GM21723 (cell line): ENCODE results near the gene ZDHHC11B.

Source experiments
- ATAC-seq: cut with Tn5 transposase; IDR thresholded peaks from one replicate; pipeline ENCODE4 v1.9.1; 2021; ENCODE audit warnings: mild to moderate bottlenecking, moderate library complexity; ENCODE audit not compliant: unreplicated experiment

Gene ZDHHC11B

DNA sequence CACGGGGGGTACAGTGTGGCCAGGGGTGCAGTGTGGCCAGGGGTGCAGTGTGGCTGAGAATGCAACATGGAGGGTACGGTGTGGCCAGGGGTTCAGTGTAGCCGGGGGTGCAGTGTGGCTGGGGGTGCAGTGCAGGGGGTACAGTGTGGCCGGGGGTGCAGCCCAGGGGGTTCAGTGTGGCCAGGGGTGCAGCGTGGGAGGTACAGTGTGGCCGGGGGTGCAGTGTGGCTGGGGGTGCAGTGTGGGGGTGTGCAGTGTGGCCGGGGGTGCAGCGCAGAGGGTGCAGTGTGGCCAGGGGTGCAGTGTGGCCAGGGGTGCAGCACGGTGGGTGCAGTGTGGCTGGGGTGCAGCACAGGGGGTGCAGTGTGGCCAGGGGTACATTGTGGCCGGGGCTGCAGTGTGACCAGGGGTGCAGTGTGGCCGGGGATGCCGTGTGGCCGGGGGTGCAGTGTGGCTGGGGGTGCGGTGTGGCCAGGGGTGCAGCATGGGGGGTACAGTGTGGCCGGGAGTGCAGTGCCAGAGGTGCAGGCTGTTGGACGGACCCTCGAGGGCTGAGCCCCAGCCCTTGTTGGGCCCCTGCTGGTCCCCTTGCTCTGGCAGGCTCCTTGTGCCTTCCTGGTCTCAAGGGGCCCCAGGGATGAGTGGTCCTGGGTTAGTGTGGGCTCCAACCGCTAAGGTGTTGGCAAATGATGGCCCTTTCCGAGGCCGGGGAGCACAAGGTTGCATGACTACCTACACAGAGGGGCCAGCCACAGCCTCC, 109.2 kb downstream of the ZDHHC11B start:
- ATAC-seq = no peak

DNA sequence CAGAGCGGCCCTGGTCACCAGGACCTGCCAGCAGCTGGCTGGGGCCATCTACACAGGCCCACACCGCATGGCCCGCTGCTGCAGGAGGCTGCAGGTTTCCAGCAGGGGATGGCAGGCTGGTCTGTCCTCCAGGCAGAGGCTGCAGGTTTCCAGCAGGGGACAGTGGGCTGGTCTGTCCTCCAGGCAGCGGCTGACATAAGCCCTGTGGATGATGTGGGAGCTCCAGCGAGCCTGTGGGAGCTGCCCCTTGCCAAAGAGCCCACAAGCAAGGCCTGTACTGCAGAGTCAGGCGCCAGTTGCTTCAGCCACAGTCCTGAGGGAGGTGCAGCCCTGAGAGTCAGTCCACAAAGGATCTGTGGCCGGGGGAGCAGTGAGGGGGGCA, 109.9 kb downstream of the ZDHHC11B start:
- no peak for ATAC-seq

DNA sequence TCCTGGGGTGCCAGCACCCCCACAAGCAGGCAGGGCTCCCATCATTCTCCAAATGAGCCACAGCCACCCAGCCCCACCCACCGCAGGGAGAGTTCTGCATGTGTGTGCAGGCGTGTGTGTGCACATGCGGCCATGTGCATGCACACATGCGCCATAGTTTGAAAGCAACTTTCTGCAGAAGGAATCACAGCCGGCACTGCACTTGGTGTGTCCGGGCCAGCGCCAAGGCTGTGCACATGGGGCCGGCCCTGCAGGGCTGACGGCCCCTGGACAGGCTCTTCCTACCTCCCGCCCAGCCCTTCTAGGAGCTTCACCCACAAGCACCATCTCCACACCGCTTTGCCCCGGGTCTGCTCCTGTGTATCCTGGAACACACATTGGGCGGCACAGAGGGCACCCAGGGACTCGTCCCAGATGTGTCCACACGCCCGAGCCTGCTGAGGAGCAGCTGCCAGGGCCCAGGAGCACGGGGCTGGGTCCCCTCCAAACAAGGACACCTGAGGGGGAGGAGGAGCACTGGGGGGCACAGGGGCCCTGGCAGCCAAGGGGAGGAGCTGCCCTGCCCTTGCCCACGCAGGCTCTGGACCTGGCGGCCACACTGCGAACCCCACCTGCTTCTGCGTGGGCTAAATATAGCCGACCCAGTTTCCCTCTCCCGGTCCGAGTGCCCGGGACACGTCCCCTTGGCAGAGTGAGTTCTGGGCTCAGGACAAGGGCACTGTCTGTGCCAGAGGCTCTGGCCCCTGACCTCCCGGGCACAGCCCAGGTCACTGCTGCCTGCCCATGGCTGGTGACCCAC, 110.5 kb downstream of the ZDHHC11B start:
- ATAC-seq = no peak

DNA sequence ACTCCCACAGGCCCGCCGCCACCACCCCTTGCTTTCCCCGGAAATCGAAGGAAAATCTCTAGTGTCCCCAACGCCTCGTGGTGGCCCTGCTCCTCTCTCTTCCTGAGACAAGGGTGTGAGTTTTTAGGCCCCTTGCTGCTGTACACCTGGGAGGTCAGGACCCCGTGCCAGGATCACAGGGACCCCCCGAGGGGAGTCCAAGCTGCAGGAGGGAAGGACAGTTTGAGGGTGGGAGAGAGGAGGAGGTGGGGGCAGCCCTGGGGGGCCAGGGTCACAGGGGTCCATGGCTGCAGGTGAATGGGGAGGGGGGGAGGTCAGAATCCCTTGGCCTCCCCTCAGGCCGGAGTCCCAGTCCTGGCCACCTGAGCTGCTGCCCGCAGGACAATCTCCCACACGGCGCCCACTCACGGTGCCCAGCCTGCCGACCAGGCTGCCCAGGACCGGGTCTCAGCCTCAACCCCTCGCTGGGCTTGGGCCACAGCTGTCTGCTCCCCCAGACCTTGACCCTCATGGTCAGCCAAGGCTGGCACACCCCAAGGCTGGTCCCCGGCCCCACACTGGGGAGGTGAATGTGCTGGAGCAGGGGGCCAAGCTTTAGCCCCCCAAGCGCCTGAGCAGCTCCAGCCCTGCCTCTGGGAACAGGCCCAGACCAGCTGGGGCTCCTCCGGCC, 111.2 kb downstream of the ZDHHC11B start:
- ATAC-seq = no peak

DNA sequence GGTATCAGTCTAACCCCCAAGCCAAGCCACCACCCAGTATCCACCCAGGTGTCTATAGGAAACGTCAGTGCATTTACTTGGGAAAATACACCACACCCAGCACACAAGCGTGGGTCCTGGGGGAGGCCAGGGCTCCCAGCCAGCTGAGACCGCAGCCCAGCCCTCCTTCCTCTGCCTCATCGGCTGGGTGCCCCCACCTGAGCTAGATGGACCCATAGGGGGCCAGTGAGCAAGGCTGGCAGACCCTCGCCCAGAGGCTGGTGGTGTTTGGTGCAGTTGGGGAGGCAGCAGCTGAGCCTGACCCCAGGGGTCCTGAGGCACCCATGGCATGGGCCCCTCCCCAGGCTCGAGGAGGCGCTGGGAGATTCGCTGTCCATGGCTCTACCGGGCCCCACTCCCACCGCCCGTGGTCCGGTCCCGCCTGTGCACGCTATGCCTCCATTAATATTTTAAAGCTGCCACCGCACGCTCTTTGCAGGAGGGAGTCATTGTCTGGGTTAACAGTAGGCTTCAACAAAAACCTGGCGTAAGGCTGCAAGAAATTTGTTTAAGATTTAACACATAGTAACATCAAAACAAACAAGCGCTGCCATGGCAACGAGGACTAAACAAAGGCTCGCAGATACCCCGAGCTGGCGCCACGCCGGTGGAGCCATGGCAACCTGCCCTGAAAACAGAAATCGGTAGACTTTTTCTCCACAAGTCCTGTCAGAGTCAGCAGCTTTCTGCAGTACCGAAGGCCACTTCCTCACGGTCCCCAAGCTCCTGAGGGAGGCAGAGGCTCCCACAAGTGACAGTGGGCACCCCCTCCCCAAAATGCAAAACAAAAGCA, 112.0 kb downstream of the ZDHHC11B start:
- no peak for ATAC-seq

DNA sequence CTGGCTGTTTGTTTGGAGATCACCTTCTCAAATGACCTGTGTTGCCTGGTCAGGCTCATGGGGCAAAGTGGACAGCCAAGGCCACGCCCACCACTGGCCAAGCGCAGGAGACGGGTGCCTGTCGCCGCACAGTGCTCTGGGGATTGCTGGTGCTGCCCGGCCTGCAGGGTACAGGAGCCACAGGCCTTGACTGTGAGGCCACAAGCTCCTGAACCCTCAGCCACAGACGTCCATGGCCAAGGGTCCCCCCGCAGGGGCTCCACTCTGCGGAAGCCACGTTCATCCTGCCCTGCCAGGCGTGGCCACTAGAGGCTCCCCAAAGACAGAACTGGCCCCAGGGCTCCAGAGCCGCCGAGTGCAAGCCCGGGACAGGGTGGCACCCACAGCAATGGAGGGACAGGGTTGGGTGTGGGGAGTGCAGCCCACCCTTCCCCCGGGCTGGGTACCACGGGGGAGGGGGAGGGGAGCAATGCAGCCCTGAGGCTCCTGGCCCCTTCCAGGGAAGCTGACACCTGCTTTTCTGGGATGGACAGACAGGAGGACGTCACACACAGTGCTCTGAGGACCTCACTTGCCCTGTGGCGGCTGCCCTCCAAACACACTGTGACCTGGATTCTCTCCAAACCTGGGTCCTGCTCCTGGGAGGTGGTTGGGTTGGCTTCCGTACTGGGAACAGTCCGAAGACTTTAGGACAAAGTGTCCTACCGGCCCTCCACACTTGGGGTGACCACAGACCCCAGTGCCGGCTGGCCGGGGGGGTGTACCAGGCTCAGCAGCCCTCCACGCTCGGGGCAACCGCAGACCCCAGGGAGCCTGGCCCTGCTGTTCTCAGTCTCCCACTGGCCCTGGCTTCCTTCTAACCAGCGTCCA, 112.8 kb downstream of the ZDHHC11B start:
- peak; percentile 61 for ATAC-seq

DNA sequence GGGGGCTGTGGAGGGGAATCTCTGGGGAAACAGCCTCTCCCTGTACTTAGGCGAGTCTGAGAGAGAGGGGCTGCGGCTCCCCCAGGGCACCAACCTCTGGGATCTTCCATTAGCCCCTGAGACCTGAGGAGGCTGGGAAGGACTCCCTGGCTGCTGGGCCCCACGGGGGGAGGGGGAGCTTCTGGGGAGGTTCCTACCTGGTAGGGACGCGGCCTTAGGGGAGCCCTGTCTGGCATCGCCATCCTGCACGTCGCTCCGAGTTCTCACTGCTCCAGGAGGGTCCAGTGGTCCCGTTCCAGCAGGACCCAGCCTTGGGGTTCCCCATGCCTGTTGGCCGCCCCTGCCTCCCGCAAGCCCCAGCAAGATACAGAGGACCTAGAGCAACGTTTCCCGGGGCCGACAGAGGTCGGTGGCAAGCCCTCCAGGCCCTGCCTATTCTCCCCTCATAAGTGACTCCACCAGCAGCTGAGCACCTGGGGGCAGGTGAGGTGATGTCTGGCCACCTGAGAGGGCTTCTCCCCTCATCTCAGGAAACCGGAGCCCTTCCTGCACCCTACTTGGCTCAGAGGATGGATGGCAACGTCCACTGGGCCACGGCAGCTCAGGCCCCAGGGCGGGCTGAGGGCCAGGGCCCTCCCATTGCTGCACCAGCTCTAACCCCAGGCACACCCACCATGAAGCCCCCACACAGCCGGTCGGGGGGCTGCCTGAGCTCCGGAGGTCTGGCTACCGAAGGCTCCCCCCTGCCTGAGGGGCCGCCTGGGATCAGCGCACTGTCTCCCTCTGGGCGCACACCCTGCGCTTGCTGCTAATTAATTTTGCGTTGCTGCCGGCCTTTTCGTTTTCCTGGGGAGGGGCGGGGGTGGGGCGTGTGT, 113.9 kb downstream of the ZDHHC11B start:
- no peak for ATAC-seq

DNA sequence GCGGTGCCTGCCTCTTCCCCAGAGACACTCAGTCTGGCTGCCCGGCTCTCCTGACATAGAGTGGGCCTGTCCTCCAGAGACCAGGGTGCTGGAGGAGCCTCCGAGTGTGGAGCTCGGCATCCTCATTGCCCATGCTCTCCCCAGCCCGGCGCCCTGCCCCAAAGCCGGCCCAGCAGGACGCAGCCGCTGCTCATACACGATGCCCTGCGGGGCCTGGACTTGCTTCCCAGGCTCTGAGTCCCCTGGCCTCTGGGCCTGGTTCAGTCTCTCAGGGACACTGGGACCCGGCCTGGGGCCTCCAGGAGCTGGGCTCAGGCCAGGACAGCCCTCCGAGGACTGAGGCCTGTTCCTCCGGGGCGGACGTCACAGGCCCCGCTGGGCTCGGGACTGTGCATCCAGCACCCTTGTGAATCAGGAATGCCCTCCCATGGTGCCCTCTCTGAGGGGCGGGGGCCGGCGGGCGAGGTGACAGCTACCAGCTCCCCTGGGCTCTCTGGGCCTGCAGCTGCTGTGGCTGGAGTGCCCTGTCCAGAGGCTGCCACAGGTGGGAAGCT, 114.6 kb downstream of the ZDHHC11B start:
- ATAC-seq = no peak

DNA sequence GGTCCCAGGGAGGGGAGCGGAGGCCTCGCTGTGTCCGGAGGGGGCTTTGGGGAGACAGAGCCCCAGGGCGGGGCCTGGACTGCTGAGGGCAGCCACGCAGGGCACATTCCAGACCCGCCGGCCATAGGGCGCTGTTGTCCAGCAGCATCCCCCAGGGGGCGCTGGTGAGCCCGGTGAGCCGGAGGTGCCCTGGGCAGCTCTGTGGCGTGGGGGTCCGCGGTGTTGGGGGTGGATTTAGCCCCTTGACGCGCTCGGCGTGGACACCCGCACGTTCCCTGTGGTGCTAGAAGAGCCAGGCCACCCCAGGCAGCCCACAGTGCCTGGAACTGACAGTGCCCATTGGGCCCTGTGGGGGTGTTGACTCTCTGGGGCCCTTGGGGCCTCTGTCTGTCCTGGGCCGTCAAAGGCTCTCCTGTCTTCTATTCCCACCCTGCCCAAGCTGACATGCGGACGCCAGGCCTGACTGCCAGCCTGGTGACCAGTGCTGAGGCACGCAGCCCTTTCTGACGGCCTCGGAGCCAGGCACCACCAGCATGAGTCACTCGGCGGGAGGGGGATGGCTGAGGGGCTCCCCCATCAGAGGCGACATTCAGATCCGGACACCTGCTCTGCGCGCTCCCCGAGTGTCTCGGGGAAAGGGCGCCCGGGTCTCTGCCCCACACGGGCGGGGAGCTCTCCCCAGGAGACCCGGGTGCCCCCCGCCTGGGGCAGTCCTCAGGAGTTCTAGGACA, 115.3 kb downstream of the ZDHHC11B start:
- ATAC-seq = no peak

DNA sequence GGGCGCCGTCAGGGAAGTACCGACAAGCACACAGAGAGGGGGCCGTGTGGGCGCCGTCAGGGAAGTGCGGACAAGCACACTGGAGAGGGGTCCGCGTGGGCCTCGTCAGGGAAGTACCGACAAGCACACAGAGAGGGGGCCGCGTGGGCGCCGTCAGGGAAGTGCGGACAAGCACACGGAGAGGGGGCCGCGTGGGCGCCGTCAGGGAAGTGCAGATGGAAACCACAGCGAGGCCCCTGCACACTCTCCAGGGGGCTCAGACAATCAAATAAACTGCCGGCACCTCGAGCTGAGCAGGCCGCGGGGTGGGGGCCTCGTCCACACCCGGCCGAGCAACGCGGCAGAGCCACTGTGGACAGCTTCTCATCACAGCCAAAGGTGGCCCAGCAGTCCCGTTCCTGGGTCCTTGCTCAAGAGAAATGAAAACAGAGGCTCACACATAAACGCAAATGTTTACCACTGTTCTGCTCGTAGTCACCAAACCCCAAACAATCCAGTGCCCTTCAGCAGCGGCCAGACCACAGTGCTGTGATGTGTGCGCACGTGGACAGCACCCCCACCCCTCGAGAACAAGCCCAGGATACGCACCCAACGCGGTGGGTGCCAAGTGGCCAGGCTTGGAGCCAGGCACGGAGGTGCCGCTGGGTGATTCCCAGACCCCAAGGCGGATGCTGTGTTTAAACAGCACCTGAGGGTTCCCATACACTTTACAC, 116.1 kb downstream of the ZDHHC11B start:
- no peak for ATAC-seq

DNA sequence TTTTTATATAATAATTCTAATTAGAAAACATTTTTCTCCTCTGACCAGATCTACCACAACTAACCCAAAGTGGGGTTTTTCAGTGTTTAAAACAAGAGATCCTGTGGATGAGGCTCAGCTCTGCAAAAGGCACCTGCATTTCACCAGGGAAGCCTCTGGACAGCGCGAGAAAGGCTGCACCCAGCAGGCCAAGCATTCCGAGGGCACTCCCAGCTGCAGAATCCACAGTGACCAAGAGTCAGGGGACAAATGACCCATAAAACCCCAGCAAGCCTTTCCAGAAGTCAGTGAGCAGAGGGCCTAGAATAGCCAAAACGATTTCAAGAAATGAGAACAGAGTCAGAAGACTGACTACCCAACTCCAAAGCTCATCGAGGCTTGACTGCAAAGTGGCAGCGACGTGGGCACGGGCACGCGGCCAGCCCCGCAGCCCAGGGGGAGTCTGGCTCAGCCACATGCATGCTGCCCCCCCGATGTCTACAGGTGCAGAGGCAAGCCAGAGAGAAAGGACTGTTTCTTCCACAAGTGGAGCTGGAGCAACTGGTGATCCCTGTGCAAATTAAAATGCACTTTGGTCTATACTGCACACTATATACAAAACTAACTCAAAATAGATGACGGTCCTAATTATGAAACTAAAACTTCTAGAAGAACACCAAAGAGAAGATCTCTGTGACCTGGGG, 117.6 kb downstream of the ZDHHC11B start:
- ATAC-seq = no peak

DNA sequence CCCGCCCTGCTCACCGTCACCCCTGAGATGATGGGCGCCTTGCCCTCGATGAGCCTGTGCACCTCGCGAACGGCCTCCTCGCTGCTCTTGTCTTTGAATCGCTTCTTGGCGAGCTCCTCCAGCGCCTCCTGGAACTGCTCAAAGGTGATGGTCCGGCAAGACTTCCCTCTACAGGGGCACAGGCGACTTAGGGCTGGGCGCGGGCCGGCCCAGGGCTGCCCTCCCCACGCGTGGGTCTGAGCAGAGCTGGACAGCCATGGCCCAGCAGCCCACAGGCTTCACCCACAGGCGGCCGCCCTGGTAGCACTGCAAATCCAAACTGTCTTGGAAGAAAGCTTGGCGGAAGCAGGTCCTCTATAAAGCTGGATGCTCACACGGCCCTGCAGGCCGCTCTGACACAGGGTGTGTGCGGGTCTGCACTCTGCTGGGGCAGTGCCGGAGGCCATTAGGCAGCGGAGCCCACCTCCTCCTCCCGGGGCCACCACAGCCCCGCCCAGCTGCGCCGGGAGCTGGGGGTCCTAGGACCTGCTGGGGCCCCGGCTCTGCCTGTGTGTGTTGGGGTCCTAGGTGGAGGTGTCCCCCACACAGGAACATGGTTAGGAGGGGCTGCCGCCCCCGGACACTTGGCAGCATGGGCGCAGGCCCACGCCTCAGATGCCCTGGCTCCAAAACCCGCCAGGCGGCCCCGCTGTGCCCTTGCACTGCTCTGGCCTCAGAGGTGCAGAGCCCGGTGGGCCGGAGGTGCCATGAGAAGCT, 118.4 kb downstream of the ZDHHC11B start:
- no peak for ATAC-seq

DNA sequence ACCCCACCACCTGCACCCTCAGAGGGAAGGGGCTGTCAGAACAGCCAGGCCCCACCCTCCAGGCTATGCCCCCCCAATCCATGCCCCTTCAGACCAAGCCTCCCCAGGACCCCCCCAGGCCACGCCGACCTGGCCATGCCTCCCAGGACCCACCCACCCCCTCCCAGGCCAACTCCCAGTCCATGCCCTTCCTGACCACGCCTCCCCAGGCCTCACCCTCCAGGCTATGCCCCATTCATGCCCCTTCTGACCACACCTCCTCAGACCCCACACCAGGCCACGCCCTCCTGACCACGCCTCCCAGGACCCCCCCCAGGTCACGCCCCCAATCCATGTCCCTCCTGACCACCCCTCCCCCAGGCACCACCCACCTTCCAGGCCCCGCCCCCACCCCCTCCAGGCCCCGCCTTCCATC, 119.0 kb downstream of the ZDHHC11B start:
- ATAC-seq = no peak

DNA sequence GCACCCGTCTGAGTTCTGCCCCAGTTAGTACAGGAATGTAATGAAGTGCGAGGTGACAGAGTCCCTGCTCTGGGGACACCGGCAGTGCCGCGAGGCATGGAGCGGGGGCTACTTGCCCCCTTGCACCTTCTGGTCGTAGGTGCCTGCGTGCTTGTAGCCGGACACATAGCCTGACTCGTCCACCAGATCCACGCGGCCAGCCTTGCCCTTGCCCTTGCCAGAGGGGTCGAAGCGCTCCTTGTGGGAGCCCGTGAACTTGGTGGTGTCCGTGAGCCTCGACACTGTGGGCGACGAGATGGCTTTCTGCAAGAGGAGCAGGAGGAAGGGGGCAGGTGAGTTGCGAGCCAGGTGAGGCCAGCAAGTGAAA, 119.6 kb downstream of the ZDHHC11B start:
- ATAC-seq = no peak

DNA sequence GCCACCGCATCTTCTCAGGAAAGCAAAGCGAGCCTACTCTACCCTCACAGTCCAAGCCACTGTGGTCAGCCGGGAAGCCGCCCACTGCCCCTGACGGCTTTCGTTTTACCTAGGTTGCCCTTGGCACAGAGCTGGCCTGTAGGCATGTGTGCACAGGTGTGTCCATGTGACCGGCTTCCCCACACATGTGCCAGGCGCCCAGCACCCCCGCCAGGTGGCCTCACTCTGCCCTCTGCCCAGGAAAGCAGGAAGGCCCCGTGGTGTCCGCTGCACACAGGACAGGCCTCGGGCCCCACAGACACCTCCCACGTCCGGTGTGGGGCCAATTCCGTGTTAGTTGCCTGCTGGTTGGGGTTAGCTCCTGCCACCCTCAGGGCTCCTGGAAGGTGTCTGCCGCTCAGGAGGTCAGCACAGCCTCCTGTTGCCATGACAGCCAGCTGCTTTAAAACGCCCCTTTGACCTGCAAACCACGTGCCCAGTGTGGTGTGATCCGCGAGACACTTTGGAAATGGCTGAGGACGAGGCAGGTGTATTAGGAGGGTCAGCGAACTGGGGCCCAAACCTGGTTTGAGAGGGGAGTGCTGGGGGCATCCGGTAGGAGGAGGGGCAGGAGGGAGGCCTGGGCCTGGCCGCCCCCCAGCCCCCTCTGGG, 120.1 kb downstream of the ZDHHC11B start:
- ATAC-seq = no peak
